ENCODE data around the gene LMOD2.

Gene LMOD2

GRCh38 chr7:123665896-123666295, 10.2 kb downstream of the LMOD2 start:
- peaks cover 0 to under 1% (median 0%) of the 10 kb centered on the region in 5 donors for H3K4me1 ChIP-seq (ENCODE audit: control insufficient read depth in 5 of 5, insufficient read depth in 5 of 5, low read length in 5 of 5)
- H3K4me3 ChIP-seq (ENCODE audit: low read depth in 1 of 5, low read length in 5 of 5) = no peak overlapping the region
- H3K27me3 ChIP-seq (ENCODE audit: control insufficient read depth in 5 of 5, insufficient read depth in 4 of 5, low read length in 5 of 5) = peaks cover 0 to 3% (median 0%) of the 10 kb centered on the region in 5 donors
- no peak overlapping the region for H3K27ac ChIP-seq (ENCODE audit: low read depth, low read length)
- no peak overlapping the region for H3K9ac ChIP-seq (ENCODE audit: low read length in 5 of 5)
- H3K36me3 ChIP-seq (ENCODE audit: control insufficient read depth in 5 of 5, insufficient read depth in 5 of 5, low read length in 5 of 5) = no peaks in the 10 kb centered on the region
- no peaks in the 10 kb centered on the region for H3K9me3 ChIP-seq (ENCODE audit: control insufficient read depth in 5 of 5, low read length in 5 of 5)

GRCh38 chr7:123666492-123666891, 10.8 kb downstream of the LMOD2 start:
- H3K4me3 ChIP-seq (ENCODE audit: low read depth in 1 of 5, low read length in 5 of 5) = no peak overlapping the region
- no peaks in the 10 kb centered on the region for H3K9me3 ChIP-seq (ENCODE audit: control insufficient read depth in 5 of 5, low read length in 5 of 5)

GRCh38 chr7:123669485-123669884, 13.8 kb downstream of the LMOD2 start:
- H3K9me3 ChIP-seq (ENCODE audit: control insufficient read depth in 5 of 5, low read length in 5 of 5) = no peaks in the 10 kb centered on the region
- H3K4me3 ChIP-seq (ENCODE audit: low read depth in 1 of 5, low read length in 5 of 5) = no peak overlapping the region
- no peaks in the 10 kb centered on the region for H3K27me3 ChIP-seq (ENCODE audit: control insufficient read depth in 5 of 5, insufficient read depth in 4 of 5, low read length in 5 of 5)
- peaks cover under 1 to 14% (median 9%) of the 10 kb centered on the region in 5 donors for H3K4me1 ChIP-seq (ENCODE audit: control insufficient read depth in 5 of 5, insufficient read depth in 5 of 5, low read length in 5 of 5)
- no peaks in the 10 kb centered on the region for H3K36me3 ChIP-seq (ENCODE audit: control insufficient read depth in 5 of 5, insufficient read depth in 5 of 5, low read length in 5 of 5)
- no peak overlapping the region for H3K27ac ChIP-seq (ENCODE audit: low read depth, low read length)
- no peak overlapping the region for H3K9ac ChIP-seq (ENCODE audit: low read length in 5 of 5)

More at GRCh38 chr7:123666492-123666891, 10.8 kb downstream of the LMOD2 start:
- Histone ChIP-seq H3K36me3 (ENCODE audit: control insufficient read depth in 5 of 5, insufficient read depth in 5 of 5, low read length in 5 of 5) (no peaks in the 10 kb centered on the region), H3K4me1 (ENCODE audit: control insufficient read depth in 5 of 5, insufficient read depth in 5 of 5, low read length in 5 of 5) (no peaks in the 10 kb centered on the region), H3K9ac (ENCODE audit: low read length in 5 of 5) (no peak overlapping the region), H3K27ac (ENCODE audit: low read depth, low read length) (no peak overlapping the region), H3K27me3 (ENCODE audit: control insufficient read depth in 5 of 5, insufficient read depth in 4 of 5, low read length in 5 of 5) (peaks cover 0 to 3% (median 0%) of the 10 kb centered on the region in 5 donors)

- no peaks in the 10 kb centered on the region for H3K36me3 ChIP-seq (ENCODE audit: control insufficient read depth in 5 of 5, insufficient read depth in 5 of 5, low read length in 5 of 5)
- no peak overlapping the region for H3K9ac ChIP-seq (ENCODE audit: low read length in 5 of 5)
- no peak overlapping the region for H3K4me3 ChIP-seq (ENCODE audit: low read depth in 1 of 5, low read length in 5 of 5)
- no peaks in the 10 kb centered on the region for H3K27me3 ChIP-seq (ENCODE audit: control insufficient read depth in 5 of 5, insufficient read depth in 4 of 5, low read length in 5 of 5)
- no peak overlapping the region for H3K27ac ChIP-seq (ENCODE audit: low read depth, low read length)
- H3K9me3 ChIP-seq (ENCODE audit: control insufficient read depth in 5 of 5, low read length in 5 of 5) = no peaks in the 10 kb centered on the region
- peaks cover 2 to 33% (median 13%) of the 10 kb centered on the region in 5 donors for H3K4me1 ChIP-seq (ENCODE audit: control insufficient read depth in 5 of 5, insufficient read depth in 5 of 5, low read length in 5 of 5)
These were observed 17.6 kb downstream of the LMOD2 start for GRCh38 chr7:123673137-123673732.

GRCh38 chr7:123673752-123674398, 18.2 kb downstream of the LMOD2 start:
- H3K36me3 ChIP-seq (ENCODE audit: control insufficient read depth in 5 of 5, insufficient read depth in 5 of 5, low read length in 5 of 5) = no peaks in the 10 kb centered on the region
- no peak overlapping the region for H3K4me3 ChIP-seq (ENCODE audit: low read depth in 1 of 5, low read length in 5 of 5)
- no peaks in the 10 kb centered on the region for H3K27me3 ChIP-seq (ENCODE audit: control insufficient read depth in 5 of 5, insufficient read depth in 4 of 5, low read length in 5 of 5)
- no peak overlapping the region for H3K9ac ChIP-seq (ENCODE audit: low read length in 5 of 5)
- peak overlapping the region; percentile 73 for H3K27ac ChIP-seq (ENCODE audit: low read depth, low read length)
- H3K9me3 ChIP-seq (ENCODE audit: control insufficient read depth in 5 of 5, low read length in 5 of 5) = no peaks in the 10 kb centered on the region
- peaks cover 2 to 33% (median 13%) of the 10 kb centered on the region in 5 donors for H3K4me1 ChIP-seq (ENCODE audit: control insufficient read depth in 5 of 5, insufficient read depth in 5 of 5, low read length in 5 of 5)

GRCh38 chr7:123674399-123675180, 18.9 kb downstream of the LMOD2 start:
- peaks cover 2 to 33% (median 13%) of the 10 kb centered on the region in 5 donors for H3K4me1 ChIP-seq (ENCODE audit: control insufficient read depth in 5 of 5, insufficient read depth in 5 of 5, low read length in 5 of 5)
- H3K27ac ChIP-seq (ENCODE audit: low read depth, low read length) = peak overlapping the region; percentile 73
- H3K4me3 ChIP-seq (ENCODE audit: low read depth in 1 of 5, low read length in 5 of 5) = no peak overlapping the region
- no peaks in the 10 kb centered on the region for H3K9me3 ChIP-seq (ENCODE audit: control insufficient read depth in 5 of 5, low read length in 5 of 5)
- H3K9ac ChIP-seq (ENCODE audit: low read length in 5 of 5) = no peak overlapping the region
- H3K27me3 ChIP-seq (ENCODE audit: control insufficient read depth in 5 of 5, insufficient read depth in 4 of 5, low read length in 5 of 5) = no peaks in the 10 kb centered on the region
- no peaks in the 10 kb centered on the region for H3K36me3 ChIP-seq (ENCODE audit: control insufficient read depth in 5 of 5, insufficient read depth in 5 of 5, low read length in 5 of 5)

GRCh38 chr7:123675181-123675473, 19.5 kb downstream of the LMOD2 start:
- H3K27ac ChIP-seq (ENCODE audit: low read depth, low read length) = peak overlapping the region; percentile 73
- H3K4me1 ChIP-seq (ENCODE audit: control insufficient read depth in 5 of 5, insufficient read depth in 5 of 5, low read length in 5 of 5) = peaks cover 2 to 33% (median 13%) of the 10 kb centered on the region in 5 donors
- no peaks in the 10 kb centered on the region for H3K36me3 ChIP-seq (ENCODE audit: control insufficient read depth in 5 of 5, insufficient read depth in 5 of 5, low read length in 5 of 5)
- no peak overlapping the region for H3K9ac ChIP-seq (ENCODE audit: low read length in 5 of 5)
- H3K4me3 ChIP-seq (ENCODE audit: low read depth in 1 of 5, low read length in 5 of 5) = no peak overlapping the region
- no peaks in the 10 kb centered on the region for H3K9me3 ChIP-seq (ENCODE audit: control insufficient read depth in 5 of 5, low read length in 5 of 5)
- H3K27me3 ChIP-seq (ENCODE audit: control insufficient read depth in 5 of 5, insufficient read depth in 4 of 5, low read length in 5 of 5) = no peaks in the 10 kb centered on the region

- Histone ChIP-seq H3K9ac (ENCODE audit: low read length in 5 of 5) (no peak overlapping the region), H3K9me3 (ENCODE audit: control insufficient read depth in 5 of 5, low read length in 5 of 5) (no peaks in the 10 kb centered on the region), H3K27me3 (ENCODE audit: control insufficient read depth in 5 of 5, insufficient read depth in 4 of 5, low read length in 5 of 5) (no peaks in the 10 kb centered on the region), H3K4me3 (ENCODE audit: low read depth in 1 of 5, low read length in 5 of 5) (no peak overlapping the region), H3K4me1 (ENCODE audit: control insufficient read depth in 5 of 5, insufficient read depth in 5 of 5, low read length in 5 of 5) (peaks cover 2 to 38% (median 13%) of the 10 kb centered on the region in 5 donors), H3K27ac (ENCODE audit: low read depth, low read length) (no peak overlapping the region), H3K36me3 (ENCODE audit: control insufficient read depth in 5 of 5, insufficient read depth in 5 of 5, low read length in 5 of 5) (peaks cover 0 to 7% (median 0%) of the 10 kb centered on the region in 5 donors)
These were observed 21.5 kb downstream of the LMOD2 start for GRCh38 chr7:123677061-123677715.

GRCh38 chr7:123679614-123680013, 23.9 kb downstream of the LMOD2 start:
- H3K4me3 ChIP-seq (ENCODE audit: low read depth in 1 of 5, low read length in 5 of 5) = no peak overlapping the region
- no peak overlapping the region for H3K9ac ChIP-seq (ENCODE audit: low read length in 5 of 5)
- no peaks in the 10 kb centered on the region for H3K27me3 ChIP-seq (ENCODE audit: control insufficient read depth in 5 of 5, insufficient read depth in 4 of 5, low read length in 5 of 5)
- H3K4me1 ChIP-seq (ENCODE audit: control insufficient read depth in 5 of 5, insufficient read depth in 5 of 5, low read length in 5 of 5) = peaks cover under 1 to 31% (median 6%) of the 10 kb centered on the region in 5 donors
- peaks cover 4 to 16% (median 10%) of the 10 kb centered on the region in 5 donors for H3K36me3 ChIP-seq (ENCODE audit: control insufficient read depth in 5 of 5, insufficient read depth in 5 of 5, low read length in 5 of 5)
- H3K9me3 ChIP-seq (ENCODE audit: control insufficient read depth in 5 of 5, low read length in 5 of 5) = no peaks in the 10 kb centered on the region
- no peak overlapping the region for H3K27ac ChIP-seq (ENCODE audit: low read depth, low read length)
